HEK293 (cell line): Measurements from ENCODE around the gene TRIM44.

Experiments used
- AEBP2 ChIP-seq: fragments of 450-650 bp; formaldehyde crosslinking; IDR thresholded peaks from 2 replicates; pipeline ENCODE4 v1.5.1; 2016; ENCODE audit warnings: missing biosample characterization, missing genetic modification characterization, borderline replicate concordance
- BCL11B ChIP-seq: fragments of 450-650 bp; formaldehyde crosslinking; IDR thresholded peaks from 2 replicates; pipeline ENCODE4 v1.5.1; 2016; ENCODE audit warnings: low read depth, missing biosample characterization, missing genetic modification characterization
- GLI4 ChIP-seq: fragments of 450-650 bp; formaldehyde crosslinking; IDR thresholded peaks from 2 replicates; pipeline ENCODE4 v1.5.1; 2016; ENCODE audit warnings: missing biosample characterization, missing genetic modification characterization
- OVOL3 ChIP-seq: fragments of 450-650 bp; formaldehyde crosslinking; IDR thresholded peaks from 2 replicates; pipeline ENCODE4 v1.5.1; 2016; ENCODE audit warnings: missing biosample characterization, missing genetic modification characterization
- PRDM1 ChIP-seq: fragments of 450-650 bp; formaldehyde crosslinking; IDR thresholded peaks from 2 replicates; pipeline ENCODE4; 2016; ENCODE audit warnings: missing biosample characterization, missing genetic modification characterization
- TCF7L2 ChIP-seq: IDR thresholded peaks from 2 replicates; pipeline ENCODE4 v1.6.1; 2011; ENCODE audit warnings: low read depth, mild to moderate bottlenecking, inconsistent platforms, low read length, moderate library complexity, borderline replicate concordance
- ZFP3 ChIP-seq: fragments of 450-650 bp; formaldehyde crosslinking; IDR thresholded peaks from 2 replicates; pipeline ENCODE4 v1.5.1; 2016; ENCODE audit warnings: low read depth, missing biosample characterization, missing genetic modification characterization
- ZFP41 ChIP-seq: fragments of 450-650 bp; formaldehyde crosslinking; IDR thresholded peaks from 2 replicates; pipeline ENCODE4 v1.5.1; 2016; ENCODE audit warnings: missing biosample characterization, missing genetic modification characterization, borderline replicate concordance
- ZNF174 ChIP-seq: fragments of 450-650 bp; formaldehyde crosslinking; IDR thresholded peaks from 2 replicates; pipeline ENCODE4 v1.5.0; 2017; ENCODE audit warnings: missing biosample characterization, mild to moderate bottlenecking, missing genetic modification characterization
- ZNF175 ChIP-seq: fragments of 450-650 bp; formaldehyde crosslinking; IDR thresholded peaks from 2 replicates; pipeline ENCODE4 v1.5.1; 2016; ENCODE audit warnings: missing biosample characterization, missing genetic modification characterization
- ZNF202 ChIP-seq: fragments of 450-650 bp; formaldehyde crosslinking; IDR thresholded peaks from 2 replicates; pipeline ENCODE4 v1.5.1; 2016; ENCODE audit warnings: missing biosample characterization, missing genetic modification characterization, borderline replicate concordance
- ZNF211 ChIP-seq: fragments of 450-650 bp; formaldehyde crosslinking; IDR thresholded peaks from 2 replicates; pipeline ENCODE4 v1.5.1; 2016; ENCODE audit warnings: low read depth, missing biosample characterization, missing genetic modification characterization
- ZNF274 ChIP-seq, 2 experiments: fragments of 200-500 bp in 1 of 2; fragments of 450-650 bp in 1 of 2; sonication (Bioruptor generic) in 1 of 2; formaldehyde crosslinking in 1 of 2; IDR thresholded peaks; 2 replicates each; pipeline versions ENCODE4 v1.5.1 to v1.6.1; 2014 to 2016; ENCODE audit warnings: borderline replicate concordance in 1 of 2, inconsistent platforms in 1 of 2, low read length in 1 of 2, missing biosample characterization in 1 of 2, missing genetic modification characterization in 1 of 2
- ZNF48 ChIP-seq: fragments of 450-650 bp; formaldehyde crosslinking; IDR thresholded peaks from 2 replicates; pipeline ENCODE4 v1.5.1; 2016; ENCODE audit warnings: missing biosample characterization, missing genetic modification characterization
- ZNF518A ChIP-seq: fragments of 450-650 bp; formaldehyde crosslinking; conservative IDR thresholded peaks from 2 replicates; pipeline ENCODE4 v1.5.1; 2016; ENCODE audit warnings: low read depth, missing biosample characterization, missing genetic modification characterization
- ZNF530 ChIP-seq: fragments of 450-650 bp; formaldehyde crosslinking; IDR thresholded peaks from 2 replicates; pipeline ENCODE4 v1.5.1; 2016; ENCODE audit warnings: low read depth, missing biosample characterization, missing genetic modification characterization
- ZNF585B ChIP-seq: fragments of 450-650 bp; formaldehyde crosslinking; IDR thresholded peaks from 2 replicates; pipeline ENCODE4 v1.5.1; 2016; ENCODE audit warnings: missing biosample characterization, missing genetic modification characterization
- ZNF596 ChIP-seq: fragments of 450-650 bp; IDR thresholded peaks from 2 replicates; pipeline ENCODE4 v1.5.0; 2018; ENCODE audit warnings: missing biosample characterization, mild to moderate bottlenecking, missing genetic modification characterization, moderate library complexity
- ZNF600 ChIP-seq: fragments of 450-650 bp; formaldehyde crosslinking; IDR thresholded peaks from 2 replicates; pipeline ENCODE4 v1.5.1; 2016; ENCODE audit warnings: missing biosample characterization, missing genetic modification characterization
- ZNF660 ChIP-seq: fragments of 450-650 bp; IDR thresholded peaks from 2 replicates; pipeline ENCODE4 v1.5.1; 2018; ENCODE audit warnings: missing biosample characterization, mild to moderate bottlenecking, missing genetic modification characterization
- ZNF791 ChIP-seq: fragments of 450-650 bp; formaldehyde crosslinking; IDR thresholded peaks from 2 replicates; pipeline ENCODE4 v1.5.1; 2016; ENCODE audit warnings: missing biosample characterization, missing genetic modification characterization
- TF ChIP-seq, protein P1 (sequence below): fragments of 450-650 bp; IDR thresholded peaks from 2 replicates; pipeline ENCODE4 v1.5.1; 2018; ENCODE audit warnings: missing biosample characterization, mild to moderate bottlenecking, missing genetic modification characterization
- TF ChIP-seq, protein P2 (sequence below): fragments of 450-650 bp; formaldehyde crosslinking; IDR thresholded peaks from 2 replicates; pipeline ENCODE4 v1.5.1; 2016; ENCODE audit warnings: missing biosample characterization, missing genetic modification characterization
- TF ChIP-seq, protein P3 (sequence below): fragments of 450-650 bp; formaldehyde crosslinking; IDR thresholded peaks from 2 replicates; pipeline ENCODE4 v1.5.0; 2017; ENCODE audit warnings: missing biosample characterization, missing genetic modification characterization, borderline replicate concordance

Gene TRIM44

GRCh38 chr11:35663408-35663702 is 780 bp downstream of the TRIM44 start (continued):
- TF ChIP-seq ZNF518A (no peak), ZNF596 (tag by site-specific recombination) (peak; percentile 66; the same call in 1 of the 2 replicates), ZNF174 (tag by site-specific recombination) (no peak), ZNF48 (no peak), ZNF600 (0 out of 2 replicates have a peak, but pooled peaks have one; percentile 4), AEBP2 (tag by site-specific recombination) (no peak), ZNF202 (tag by site-specific recombination) (peak; percentile 78; the same call in 1 of the 2 replicates), ZNF530 (tag by site-specific recombination) (no peak), ZNF175 (tag by site-specific recombination) (no peak), ZNF274 (IDR thresholded peaks at IDR 0.05; ENCODE audit: low read length) (no peak), ZNF274 (tag by site-specific recombination; IDR thresholded peaks at IDR 0.05; ENCODE audit: borderline replicate concordance) (no peak), ZNF211 (tag by site-specific recombination) (no peak), ZFP41 (tag by site-specific recombination) (no peak), ZNF791 (tag by site-specific recombination) (no peak), ZFP3 (tag by site-specific recombination) (no peak), ZNF660 (tag by site-specific recombination) (no peak), OVOL3 (tag by site-specific recombination) (no peak), PRDM1 (tag by site-specific recombination) (peak; percentile 97), TCF7L2 (no peak), ZNF585B (tag by site-specific recombination) (no peak), BCL11B (tag by site-specific recombination) (no peak), GLI4 (tag by site-specific recombination) (0 out of 2 replicates have a peak, but pooled peaks have one; percentile 5)
- TF ChIP-seq, protein P1, sequence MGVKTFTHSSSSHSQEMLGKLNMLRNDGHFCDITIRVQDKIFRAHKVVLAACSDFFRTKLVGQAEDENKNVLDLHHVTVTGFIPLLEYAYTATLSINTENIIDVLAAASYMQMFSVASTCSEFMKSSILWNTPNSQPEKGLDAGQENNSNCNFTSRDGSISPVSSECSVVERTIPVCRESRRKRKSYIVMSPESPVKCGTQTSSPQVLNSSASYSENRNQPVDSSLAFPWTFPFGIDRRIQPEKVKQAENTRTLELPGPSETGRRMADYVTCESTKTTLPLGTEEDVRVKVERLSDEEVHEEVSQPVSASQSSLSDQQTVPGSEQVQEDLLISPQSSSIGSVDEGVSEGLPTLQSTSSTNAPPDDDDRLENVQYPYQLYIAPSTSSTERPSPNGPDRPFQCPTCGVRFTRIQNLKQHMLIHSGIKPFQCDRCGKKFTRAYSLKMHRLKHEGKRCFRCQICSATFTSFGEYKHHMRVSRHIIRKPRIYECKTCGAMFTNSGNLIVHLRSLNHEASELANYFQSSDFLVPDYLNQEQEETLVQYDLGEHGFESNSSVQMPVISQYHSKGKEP = no peak
- TF ChIP-seq, protein P2, sequence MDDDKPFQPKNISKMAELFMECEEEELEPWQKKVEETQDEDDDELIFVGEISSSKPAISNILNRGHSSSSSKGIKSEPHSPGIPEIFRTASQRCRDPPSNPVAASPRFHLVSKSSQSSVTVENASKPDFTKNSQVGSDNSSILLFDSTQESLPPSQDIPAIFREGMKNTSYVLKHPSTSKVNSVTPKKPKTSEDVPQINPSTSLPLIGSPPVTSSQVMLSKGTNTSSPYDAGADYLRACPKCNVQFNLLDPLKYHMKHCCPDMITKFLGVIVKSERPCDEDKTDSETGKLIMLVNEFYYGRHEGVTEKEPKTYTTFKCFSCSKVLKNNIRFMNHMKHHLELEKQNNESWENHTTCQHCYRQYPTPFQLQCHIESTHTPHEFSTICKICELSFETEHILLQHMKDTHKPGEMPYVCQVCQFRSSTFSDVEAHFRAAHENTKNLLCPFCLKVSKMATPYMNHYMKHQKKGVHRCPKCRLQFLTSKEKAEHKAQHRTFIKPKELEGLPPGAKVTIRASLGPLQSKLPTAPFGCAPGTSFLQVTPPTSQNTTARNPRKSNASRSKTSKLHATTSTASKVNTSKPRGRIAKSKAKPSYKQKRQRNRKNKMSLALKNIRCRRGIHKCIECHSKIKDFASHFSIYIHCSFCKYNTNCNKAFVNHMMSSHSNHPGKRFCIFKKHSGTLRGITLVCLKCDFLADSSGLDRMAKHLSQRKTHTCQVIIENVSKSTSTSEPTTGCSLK = no peak
- TF ChIP-seq, protein P3, sequence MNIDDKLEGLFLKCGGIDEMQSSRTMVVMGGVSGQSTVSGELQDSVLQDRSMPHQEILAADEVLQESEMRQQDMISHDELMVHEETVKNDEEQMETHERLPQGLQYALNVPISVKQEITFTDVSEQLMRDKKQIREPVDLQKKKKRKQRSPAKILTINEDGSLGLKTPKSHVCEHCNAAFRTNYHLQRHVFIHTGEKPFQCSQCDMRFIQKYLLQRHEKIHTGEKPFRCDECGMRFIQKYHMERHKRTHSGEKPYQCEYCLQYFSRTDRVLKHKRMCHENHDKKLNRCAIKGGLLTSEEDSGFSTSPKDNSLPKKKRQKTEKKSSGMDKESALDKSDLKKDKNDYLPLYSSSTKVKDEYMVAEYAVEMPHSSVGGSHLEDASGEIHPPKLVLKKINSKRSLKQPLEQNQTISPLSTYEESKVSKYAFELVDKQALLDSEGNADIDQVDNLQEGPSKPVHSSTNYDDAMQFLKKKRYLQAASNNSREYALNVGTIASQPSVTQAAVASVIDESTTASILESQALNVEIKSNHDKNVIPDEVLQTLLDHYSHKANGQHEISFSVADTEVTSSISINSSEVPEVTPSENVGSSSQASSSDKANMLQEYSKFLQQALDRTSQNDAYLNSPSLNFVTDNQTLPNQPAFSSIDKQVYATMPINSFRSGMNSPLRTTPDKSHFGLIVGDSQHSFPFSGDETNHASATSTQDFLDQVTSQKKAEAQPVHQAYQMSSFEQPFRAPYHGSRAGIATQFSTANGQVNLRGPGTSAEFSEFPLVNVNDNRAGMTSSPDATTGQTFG (tag by site-specific recombination) = no peak
